Coronary artery (tissue), 2 donors: ENCODE measurements around the gene BLOC1S5.
"Not testable (repeated sequence)": the region's sequence is repeated elsewhere in the genome, so short reads cannot be mapped to it uniquely, and the experiment has no call there.

ENCODE experiments used
- DNase-seq: peaks from one replicate; pipeline ENCODE4 v3.0.0-alpha.2; 2017; ENCODE audit warnings: low spot score
- H3K27ac ChIP-seq, 2 donors: fragments of 200-600 bp; sonication (generic); one replicate each; pipeline ENCODE4 v1.5.1; 2016 to 2019
- H3K4me3 ChIP-seq: fragments of 200-600 bp; sonication (generic); 2 replicates; pipeline ENCODE4 v1.5.1; 2016; ENCODE audit warnings: mild to moderate bottlenecking, moderate library complexity
- CTCF ChIP-seq: fragments of 200-600 bp; sonication (generic); IDR thresholded peaks from one replicate; pipeline ENCODE4 v1.5.1; 2019; ENCODE audit warnings: antibody characterized with exemption

The BLOC1S5 gene

GRCh38 chr6:8043221-8043620 is 21.0 kb downstream of the BLOC1S5 start:
- H3K27ac ChIP-seq = no peak overlapping the region
- H3K4me3 ChIP-seq = no peak overlapping the region
- no peak for TF ChIP-seq CTCF

GRCh38 chr6:8041913-8042583 is 22.1 kb downstream of the BLOC1S5 start:
- no peak for DNase-seq
- H3K4me3 ChIP-seq = no peak overlapping the region
- no peak for TF ChIP-seq CTCF

More at GRCh38 chr6:8043221-8043620, 21.0 kb downstream of the BLOC1S5 start:
- no peak for DNase-seq

GRCh38 chr6:8034107-8034506 is 30.1 kb downstream of the BLOC1S5 start:
- H3K4me3 ChIP-seq, H3K27ac ChIP-seq, DNase-seq: not testable (repeated sequence)

More at GRCh38 chr6:8041913-8042583, 22.1 kb downstream of the BLOC1S5 start:
- H3K27ac ChIP-seq = no peak overlapping the region

GRCh38 chr6:8030920-8031319 is 33.3 kb downstream of the BLOC1S5 start:
- no peak for DNase-seq
- Histone ChIP-seq H3K27ac (no peak overlapping the region), H3K4me3 (no peak overlapping the region)
- TF ChIP-seq CTCF = no peak

- Histone ChIP-seq H3K4me3 (no peak overlapping the region), H3K27ac (no peak overlapping the region)
- no peak for DNase-seq
- no peak for TF ChIP-seq CTCF
Observed at GRCh38 chr6:8029243-8029870, 34.8 kb downstream of the BLOC1S5 start.

- no peak for TF ChIP-seq CTCF
Observed at GRCh38 chr6:8027965-8028651, 36.1 kb downstream of the BLOC1S5 start.

GRCh38 chr6:8026800-8027199 is 37.4 kb downstream of the BLOC1S5 start:
- DNase-seq = no peak
- no peak for TF ChIP-seq CTCF
- no peak overlapping the region for H3K4me3 ChIP-seq
- no peak overlapping the region for H3K27ac ChIP-seq

More at GRCh38 chr6:8027965-8028651, 36.1 kb downstream of the BLOC1S5 start:
- Histone ChIP-seq H3K4me3 (no peak overlapping the region), H3K27ac (no peak overlapping the region)
- no peak for DNase-seq
